Esophagus squamous epithelium (tissue), 5 donors: Measurements from ENCODE around the gene HEG1. TPM values are rescaled to one million over a fixed set of nuclear protein-coding genes. Genes with fewer than 3 reads are reported as not detected.
A peak's percentile ranks its signal among the peaks of the same experiment; 100 is the strongest.

ENCODE experiments used
- DNase-seq: peaks from one replicate; lab custom pipeline; 2025; lab: John Stamatoyannopoulos, UW
- H3K27ac ChIP-seq, 4 donors: fragments of 200-600 bp; sonication (generic); one replicate each; pipeline ENCODE4 v1.5.1; 2016 to 2019; ENCODE audit warnings: mild to moderate bottlenecking in 1 of 4
- H3K27me3 ChIP-seq, 4 donors: fragments of 200-600 bp; sonication (generic); 1 replicate in 3 of 4; 2 replicates in 1 of 4; pipeline versions ENCODE4 v1.5.1 to v1.6.0; 2017 to 2021; ENCODE audit warnings: antibody characterized with exemption in 1 of 4
- H3K36me3 ChIP-seq, 3 donors: fragments of 200-600 bp; sonication (generic); one replicate each; pipeline ENCODE4 v1.5.1; 2016 to 2019
- H3K4me1 ChIP-seq, 3 donors: fragments of 200-600 bp; sonication (generic); one replicate each; pipeline ENCODE4 v1.5.1; 2017 to 2019
- H3K4me3 ChIP-seq, 4 donors: fragments of 200-600 bp; sonication (generic); 1 replicate in 3 of 4; 2 replicates in 1 of 4; pipeline ENCODE4 v1.5.1; 2016 to 2019; ENCODE audit warnings: mild to moderate bottlenecking in 2 of 4, moderate library complexity in 1 of 4
- H3K9me3 ChIP-seq, 3 donors: fragments of 200-600 bp; sonication (generic); one replicate each; pipeline ENCODE4 v1.5.1; 2016 to 2019
- POLR2A ChIP-seq, 4 donors: fragments of 450-650 bp; IDR thresholded peaks; one replicate each; pipeline ENCODE4 v1.6.1; 2017; ENCODE audit warnings: antibody characterized with exemption in 4 of 4, mild to moderate bottlenecking in 4 of 4, moderate library complexity in 3 of 4
- WGBS, 2 donors: methylation state at CpG; one replicate each; pipeline ENCODE4 v1.1.5; 2018; 5-methylcytosine and 5-hydroxymethylcytosine counted together
- intact Hi-C: fragments of 100-400 bp; cut with DNase I; formaldehyde crosslinking; loops from one replicate; pipeline ENCODE4 v1.15.0; 2022
- total RNA-seq, 4 donors: library from RNA; depleted of rRNA; stranded (reverse); fragments of >200 nt; gene quantifications; one replicate each; pipeline ENCODE4 v1.1.0, GENCODE V29; 2016
- TF ChIP-seq, protein P1 (sequence below), 6 experiments: fragments of 450-650 bp in 4 of 6; fragments of 200-600 bp in 2 of 6; sonication (generic) in 2 of 6; IDR thresholded peaks; one replicate each; pipeline ENCODE4 v1.5.1; 2016 to 2019; ENCODE audit warnings: antibody characterized with exemption in 6 of 6, mild to moderate bottlenecking in 4 of 6, moderate library complexity in 4 of 6
- donor health status: DM: yes; HTN: yes; CAD: no.

The HEG1 gene
- total RNA-seq, 4 donors from 2014 or later: 13.3 to 37.2 (median 22.5) TPM

DNA sequence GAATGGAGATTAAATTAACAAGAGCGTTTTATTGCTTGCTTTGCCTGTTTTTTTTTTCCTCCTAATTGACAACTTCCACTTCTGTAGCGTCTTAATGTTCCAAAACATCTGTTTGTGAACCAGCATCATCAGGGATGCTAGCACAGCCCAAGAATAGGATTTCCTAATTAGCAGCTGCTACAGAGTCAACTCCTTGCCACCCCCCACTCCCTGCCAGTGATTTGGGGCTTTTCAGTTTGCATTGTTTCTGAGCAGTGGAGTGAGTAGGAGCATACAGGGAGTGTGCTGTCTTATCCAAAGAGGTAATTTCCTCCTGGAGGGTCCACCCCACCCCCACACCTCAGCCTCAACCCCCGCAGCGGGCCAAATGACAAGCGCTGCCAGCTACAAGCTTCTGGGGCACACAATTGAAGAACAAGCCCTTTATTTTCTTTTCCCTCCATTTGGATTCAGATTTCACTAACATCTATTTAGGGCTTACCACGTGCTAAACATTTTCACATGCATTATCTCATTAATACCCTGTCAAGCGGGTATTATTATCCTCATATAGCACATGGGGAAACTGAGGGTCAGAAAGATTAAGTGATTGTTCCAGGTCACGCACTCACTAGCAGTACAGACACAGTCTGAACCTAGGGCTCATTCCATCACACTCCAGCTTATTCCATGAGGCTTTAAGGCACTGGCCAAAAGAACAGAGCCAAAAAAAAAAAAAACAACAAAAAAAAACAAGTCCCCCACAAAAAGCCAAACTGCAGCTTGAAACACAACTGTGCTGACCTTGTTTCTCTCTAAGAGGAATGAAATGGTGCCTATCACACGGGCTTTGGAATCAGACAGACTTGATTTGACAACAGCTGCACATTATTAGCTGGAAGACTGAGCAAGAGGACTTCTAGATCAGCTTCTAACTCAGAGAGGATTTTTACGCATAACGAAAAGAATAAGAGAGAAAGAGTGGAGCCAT, 16.4 kb downstream of the HEG1 start:
- no peaks in the 10 kb centered on the region for H3K36me3 ChIP-seq
- intact Hi-C loops: no loop called here
- H3K9me3 ChIP-seq: no peaks in the 10 kb centered on the region
- no peak for DNase-seq
- no peak overlapping the region for H3K4me3 ChIP-seq
- WGBS, 2 donors: 59 to 68% methylated on average over 10 to 11 of the region's 11 CpGs
- H3K27me3 ChIP-seq: no peaks in the 10 kb centered on the region
- TF ChIP-seq, protein P1, sequence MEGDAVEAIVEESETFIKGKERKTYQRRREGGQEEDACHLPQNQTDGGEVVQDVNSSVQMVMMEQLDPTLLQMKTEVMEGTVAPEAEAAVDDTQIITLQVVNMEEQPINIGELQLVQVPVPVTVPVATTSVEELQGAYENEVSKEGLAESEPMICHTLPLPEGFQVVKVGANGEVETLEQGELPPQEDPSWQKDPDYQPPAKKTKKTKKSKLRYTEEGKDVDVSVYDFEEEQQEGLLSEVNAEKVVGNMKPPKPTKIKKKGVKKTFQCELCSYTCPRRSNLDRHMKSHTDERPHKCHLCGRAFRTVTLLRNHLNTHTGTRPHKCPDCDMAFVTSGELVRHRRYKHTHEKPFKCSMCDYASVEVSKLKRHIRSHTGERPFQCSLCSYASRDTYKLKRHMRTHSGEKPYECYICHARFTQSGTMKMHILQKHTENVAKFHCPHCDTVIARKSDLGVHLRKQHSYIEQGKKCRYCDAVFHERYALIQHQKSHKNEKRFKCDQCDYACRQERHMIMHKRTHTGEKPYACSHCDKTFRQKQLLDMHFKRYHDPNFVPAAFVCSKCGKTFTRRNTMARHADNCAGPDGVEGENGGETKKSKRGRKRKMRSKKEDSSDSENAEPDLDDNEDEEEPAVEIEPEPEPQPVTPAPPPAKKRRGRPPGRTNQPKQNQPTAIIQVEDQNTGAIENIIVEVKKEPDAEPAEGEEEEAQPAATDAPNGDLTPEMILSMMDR (IDR thresholded peaks at IDR 0.05): no peak
- TF ChIP-seq POLR2A (IDR thresholded peaks at IDR 0.05): no peak
- H3K27ac ChIP-seq: peak overlapping the region; percentile 26 to 88 (median 80)
- peaks cover 16 to 73% (median 45%) of the 10 kb centered on the region in 3 donors for H3K4me1 ChIP-seq

DNA sequence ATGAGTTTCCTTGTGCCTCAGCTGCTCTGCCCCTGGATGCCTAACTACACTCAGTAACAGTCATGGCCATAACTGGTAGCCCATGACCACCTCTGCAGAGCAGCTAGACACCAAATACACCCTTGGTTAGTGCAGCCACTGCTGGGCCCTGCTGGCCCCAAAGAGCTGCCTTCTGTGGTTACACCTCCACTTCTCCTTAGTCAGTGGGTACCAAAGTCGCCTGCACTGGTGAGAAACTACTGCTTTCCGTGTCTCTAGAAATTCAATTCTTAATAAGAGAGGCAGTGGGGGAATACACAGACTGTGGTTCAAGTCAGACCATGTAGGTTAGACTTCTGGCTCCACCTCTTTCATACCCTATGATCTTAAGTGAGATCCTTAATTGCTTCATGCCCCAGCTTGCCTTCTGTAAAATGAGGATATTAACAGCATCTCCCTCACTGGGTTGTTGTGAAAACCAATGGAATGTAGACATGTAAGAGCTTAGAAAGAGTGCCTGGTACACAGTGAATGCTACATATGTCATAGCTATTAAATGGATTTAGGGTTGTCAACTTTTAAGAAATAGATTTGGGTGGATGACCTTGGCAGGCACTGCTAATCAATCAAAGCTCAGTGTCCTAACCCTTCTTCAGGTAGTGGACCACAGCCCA, 18.2 kb downstream of the HEG1 start:
- 57% methylated on average over 1 of the region's 2 CpGs; no CpG with 5 or more reads in 1 of the 2 donors for WGBS, 2 donors
- peak overlapping the region; percentile 14 to 88 (median 80) for H3K27ac ChIP-seq
- DNase-seq: no peak
- no peaks in the 10 kb centered on the region for H3K27me3 ChIP-seq
- no peaks in the 10 kb centered on the region for H3K9me3 ChIP-seq
- TF ChIP-seq, protein P1 (IDR thresholded peaks at IDR 0.05): no peak
- no peak for TF ChIP-seq POLR2A (IDR thresholded peaks at IDR 0.05)
- no peaks in the 10 kb centered on the region for H3K36me3 ChIP-seq
- H3K4me3 ChIP-seq: no peak overlapping the region
- intact Hi-C loops: no loop called here
- H3K4me1 ChIP-seq: peaks cover 10 to 65% (median 34%) of the 10 kb centered on the region in 3 donors

DNA sequence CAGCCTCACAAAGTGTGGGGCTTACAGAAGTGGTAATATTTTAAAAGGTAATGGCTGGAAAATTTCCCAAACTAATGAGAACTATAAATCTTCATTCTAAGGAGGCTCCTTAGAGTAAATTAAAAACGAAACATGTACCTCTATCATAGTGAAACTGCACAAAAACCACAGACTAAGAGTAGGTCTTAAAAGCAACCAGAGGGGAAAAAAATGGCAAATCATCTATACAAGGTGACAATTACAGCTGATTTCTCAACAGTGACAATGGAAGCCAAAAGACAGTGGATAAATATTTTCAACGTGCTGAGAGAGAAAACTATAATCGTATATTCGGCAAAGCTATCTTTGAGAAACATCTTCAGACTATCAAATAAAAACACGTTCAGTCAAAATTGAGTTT, 20.6 kb downstream of the HEG1 start:
- no peak for DNase-seq
- 76 to 86% methylated on average over 5 of the region's 5 CpGs for WGBS, 2 donors
- no peak overlapping the region for H3K27ac ChIP-seq
- no peaks in the 10 kb centered on the region for H3K27me3 ChIP-seq
- no peaks in the 10 kb centered on the region for H3K36me3 ChIP-seq
- H3K9me3 ChIP-seq: no peaks in the 10 kb centered on the region
- H3K4me1 ChIP-seq: peaks cover 10 to 49% (median 24%) of the 10 kb centered on the region in 3 donors
- intact Hi-C loops: no loop called here
- TF ChIP-seq, protein P1 (IDR thresholded peaks at IDR 0.05): no peak
- TF ChIP-seq POLR2A (IDR thresholded peaks at IDR 0.05): no peak
- no peak overlapping the region for H3K4me3 ChIP-seq

DNA sequence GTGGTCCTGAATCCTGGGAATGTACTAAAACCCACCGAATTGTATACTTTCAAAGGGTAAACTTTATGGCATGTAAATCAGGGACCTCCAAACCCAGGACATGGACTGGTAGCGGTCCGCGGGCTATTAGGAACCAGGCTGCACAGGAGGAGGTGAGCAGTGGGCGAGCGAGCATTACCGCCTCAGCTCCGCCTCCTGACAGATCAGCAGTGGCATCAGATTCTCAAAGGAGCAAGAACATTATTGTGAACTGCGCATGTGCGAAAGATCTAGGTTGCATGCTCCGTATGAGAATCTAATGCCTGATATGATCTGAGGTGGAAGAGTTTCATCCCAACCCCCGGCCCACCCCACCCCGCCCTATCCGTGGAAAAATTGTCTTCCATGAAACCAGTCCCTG, 22.2 kb downstream of the HEG1 start:
- TF ChIP-seq, protein P1 (IDR thresholded peaks at IDR 0.05): no peak
- TF ChIP-seq POLR2A (IDR thresholded peaks at IDR 0.05): no peak
- DNase-seq: no peak

More for the DNA sequence above, 22.2 kb downstream of the HEG1 start:
- H3K9me3 ChIP-seq: no peaks in the 10 kb centered on the region
- peaks cover 0 to 12% (median 5%) of the 10 kb centered on the region in 3 donors for H3K36me3 ChIP-seq
- WGBS, 2 donors: 93 to 94% methylated on average over 7 to 11 of the region's 14 CpGs
- H3K27me3 ChIP-seq: no peaks in the 10 kb centered on the region
- intact Hi-C loops: no loop called here
- no peak overlapping the region for H3K27ac ChIP-seq
- H3K4me1 ChIP-seq: peaks cover 2 to 33% (median 10%) of the 10 kb centered on the region in 3 donors
- no peak overlapping the region for H3K4me3 ChIP-seq
